K562 (cell line): ENCODE data around the gene UNC119. TPM values are rescaled to one million over a fixed set of nuclear protein-coding genes. Genes with fewer than 3 reads are reported as not detected.

Source experiments
- ATAC-seq: fragments of 200-7000 bp; cut with Tn5 transposase; 3 replicates; pipeline ENCODE4 v1.9.1; 2020; ENCODE audit warnings: moderate library complexity
- BruUV-seq: library from RNA; stranded (reverse); fragments of 400-500 nt; replicated peaks from 2 replicates; lab custom pipeline; 2021; lab: Mats Ljungman, UMichigan
- CTCF ChIA-PET: fragments of 300-600 bp; formaldehyde crosslinking; extraction: SDS; loops from one replicate; lab custom pipeline; 2021; ENCODE audit warnings: low intra/inter-chr PET ratio; lab: Yijun Ruan, JAX
- POLR2A ChIA-PET: fragments of 300-600, 350-650 bp; sonication (Branson Sonifier 250); formaldehyde crosslinking; extraction: SDS; loops from one replicate; lab custom pipeline; 2021; ENCODE audit warnings: antibody characterized with exemption, inconsistent platforms; lab: Yijun Ruan, JAX
- DNase-seq, 4 experiments: peaks; one replicate each; pipeline versions ENCODE4 v3.0.0 to v3.0.0-alpha.2; 2011 to 2018; ENCODE audit warnings: low spot score in 3 of 4, mixed read lengths in 3 of 4; ENCODE audit errors: extremely low read depth in 1 of 4
- FAIRE-seq: peaks from 2 replicates; lab custom pipeline; 2011; peaks lifted over from hg19 to GRCh38; lab: Jason Lieb, UNC
- H2AFZ ChIP-seq: 2 replicates; pipeline ENCODE4 v1.6.0; 2011; ENCODE audit warnings: low read depth, low read length, control low read depth, inconsistent platforms
- H3K27ac ChIP-seq: fragments of 200-600 bp; 3 replicates; pipeline ENCODE4 v1.8.0; 2011; ENCODE audit warnings: low read depth, mild to moderate bottlenecking, control low read depth, inconsistent platforms, low read length, moderate library complexity, mixed read lengths; ENCODE audit errors: extremely low read depth
- H3K27me3 ChIP-seq, 2 experiments: fragments of 300-600 bp in 1 of 2; 2 replicates in 1 of 2; 3 replicates in 1 of 2; pipeline versions ENCODE4 v1.6.0 to v1.8.0; 2011; ENCODE audit warnings: inconsistent platforms in 2 of 2, low read length in 2 of 2, mild to moderate bottlenecking in 1 of 2, mixed read lengths in 1 of 2, moderate library complexity in 1 of 2; ENCODE audit not compliant: control insufficient read depth in 2 of 2, insufficient read depth in 2 of 2
- H3K36me3 ChIP-seq: fragments of 300-600 bp; 3 replicates; pipeline ENCODE4 v1.8.0; 2011; ENCODE audit warnings: mild to moderate bottlenecking, low read length, inconsistent platforms; ENCODE audit not compliant: control insufficient read depth, insufficient read depth
- H3K4me1 ChIP-seq, 2 experiments: fragments of 200-600 bp in 1 of 2; replicated peaks in 1 of 2; 2 replicates in 1 of 2; 3 replicates in 1 of 2; pipeline versions ENCODE4 v1.5.1 to v1.8.0; 2011; ENCODE audit warnings: inconsistent platforms in 2 of 2, low read length in 2 of 2, mild to moderate bottlenecking in 1 of 2, mixed read lengths in 1 of 2, moderate library complexity in 1 of 2; ENCODE audit not compliant: control insufficient read depth in 2 of 2, insufficient read depth in 2 of 2
- H3K4me2 ChIP-seq: 2 replicates; pipeline ENCODE4 v1.6.1; 2011; ENCODE audit warnings: low read length, control low read depth, inconsistent platforms, mixed read lengths; ENCODE audit not compliant: insufficient read depth
- H3K4me3 ChIP-seq: fragments of 200-600 bp; sonication (generic), shearing (Covaris generic); 2 replicates; pipeline ENCODE4 v1.5.1; 2016; ENCODE audit warnings: control low read depth, inconsistent platforms
- H3K79me2 ChIP-seq: fragments of 200-600 bp; 3 replicates; pipeline ENCODE4 v1.8.0; 2011; ENCODE audit warnings: low read length, inconsistent platforms; ENCODE audit not compliant: control insufficient read depth, insufficient read depth
- H3K9ac ChIP-seq, 2 experiments: 2 replicates each; pipeline versions ENCODE4 v1.6.0 to v1.6.1; 2011; ENCODE audit warnings: low read depth in 2 of 2, low read length in 2 of 2, control low read depth in 1 of 2, inconsistent platforms in 1 of 2, mild to moderate bottlenecking in 1 of 2, mixed read lengths in 1 of 2; ENCODE audit not compliant: insufficient read depth in 1 of 2
- H3K9me1 ChIP-seq: one replicate; pipeline ENCODE4 v1.6.0; 2011; ENCODE audit warnings: inconsistent platforms, mild to moderate bottlenecking, low read length, moderate library complexity; ENCODE audit not compliant: control insufficient read depth, insufficient read depth
- H3K9me3 ChIP-seq: replicated peaks from 2 replicates; pipeline ENCODE4 v1.5.1; 2011; ENCODE audit warnings: low read depth, low read length, inconsistent platforms; ENCODE audit not compliant: control insufficient read depth, insufficient read depth
- H4K20me1 ChIP-seq: replicated peaks from 2 replicates; pipeline ENCODE4 v1.6.1; 2011; ENCODE audit warnings: low read length, inconsistent platforms, mixed read lengths; ENCODE audit not compliant: control insufficient read depth, insufficient read depth
- BCOR ChIP-seq: fragments of 450-650 bp; IDR thresholded peaks from 2 replicates; pipeline ENCODE4 v1.6.1; 2016
- NR2C1 ChIP-seq, 2 experiments: fragments of 450-650 bp; IDR thresholded peaks; 2 replicates each; pipeline ENCODE4 v1.6.1; 2017; ENCODE audit warnings: mild to moderate bottlenecking in 2 of 2, antibody characterized with exemption in 1 of 2, inconsistent platforms in 1 of 2, missing compliant biosample characterization in 1 of 2, missing genetic modification characterization in 1 of 2
- RB1 ChIP-seq: fragments of 450-650 bp; IDR thresholded peaks from 2 replicates; pipeline ENCODE4 v1.6.1; 2017; ENCODE audit warnings: low read depth, mild to moderate bottlenecking
- RBM25 ChIP-seq: fragments of 200-400 bp; formaldehyde crosslinking; IDR thresholded peaks from 2 replicates; pipeline ENCODE4 v1.6.1; 2018; ENCODE audit warnings: low read length, low read depth, moderate library complexity; ENCODE audit not compliant: severe bottlenecking
- SMAD2 ChIP-seq: fragments of 150-350 bp; IDR thresholded peaks from 2 replicates; pipeline ENCODE4 v1.6.1; 2014; ENCODE audit warnings: low read depth, mild to moderate bottlenecking, low read length
- SMARCA5 ChIP-seq: fragments of 450-650 bp; IDR thresholded peaks from 2 replicates; pipeline ENCODE4 v1.6.1; 2016
- ZFP36 ChIP-seq: fragments of 150-350 bp; IDR thresholded peaks from 2 replicates; pipeline ENCODE4 v1.6.1; 2018; ENCODE audit warnings: low read length, low read depth; ENCODE audit not compliant: partially characterized antibody
- WGBS: fragments of 100-300 bp; shearing (Covaris generic); methylation state at CpG from one replicate; pipeline ENCODE4 v1.1.6; 2016; ENCODE audit warnings: low coverage, mixed read lengths; ENCODE audit not compliant: insufficient coverage; ENCODE audit errors: missing lambda C conversion rate; 5-methylcytosine and 5-hydroxymethylcytosine counted together
- in situ Hi-C: fragments of 300-500 bp; cut with MboI; formaldehyde crosslinking; loops from 4 replicates; pipeline ENCODE4 v1.15.0; 2018; ENCODE audit warnings: inconsistent platforms, mixed read lengths
- intact Hi-C: fragments of 100-400 bp; cut with micrococcal nuclease; formaldehyde crosslinking; loops from 2 replicates; pipeline ENCODE4 v1.14.2; 2022
- polyA plus RNA-seq, 8 experiments: library from polyadenylated mRNA; depleted of rRNA in 4 of 8; stranded (reverse) in 5 of 8; unstranded in 3 of 8; fragments of >200 nt; fragmentation: Nextera tagmentation in 2 of 8; fragmentation: Illumina TruSeq in 1 of 8; extraction: Ambion mirVana in 2 of 8; extraction: Trizol in 1 of 8; gene quantifications; 2 replicates each; pipeline versions ENCODE4 v1.2.1 to v1.2.3, GENCODE V29; 2011 to 2014; ENCODE audit warnings: inconsistent platforms in 1 of 8, missing spikeins in 1 of 8
- total RNA-seq, 7 experiments: library from RNA; depleted of rRNA in 6 of 7; stranded (reverse); fragments of >200 nt in 6 of 7; fragmentation: Illumina TruSeq in 2 of 7; extraction: Trizol in 2 of 7; gene quantifications; 2 replicates each; pipeline versions ENCODE4 v1.2.1 to v1.2.3, GENCODE V29; 2011 to 2021; ENCODE audit warnings: low replicate concordance in 1 of 7

Gene UNC119
- total and polyA plus RNA-seq, 9 of the 15 experiments (the other 6 are each of a cell fraction or from before 2014, with no cell fraction given): 0.37 to 47.7 (median 16.3) TPM

- ATAC-seq (no peak), FAIRE-seq (no peak)
- WGBS: 0% methylated on average over 10 of the region's 12 CpGs
- no peak overlapping the region for H3K9ac ChIP-seq
- H3K27me3 ChIP-seq: peaks cover 2 to 17% of the 10 kb centered on the region in 2 experiments; a peak in 3 of 5 replicates
- CTCF ChIA-PET: no interaction called here
- intact Hi-C loops: no loop called here
- BruUV-seq: no TSS peak
- TF ChIP-seq SMARCA5 (no peak), RB1 (no peak), ZFP36 (peak; percentile 56), RBM25 (peak; percentile 22), NR2C1 (IDR thresholded peaks at IDR 0.05) (no peak), NR2C1 (tag; IDR thresholded peaks at IDR 0.05) (no peak), SMAD2 (no peak), BCOR (peak; percentile 36; the same call in 1 of the 2 replicates)
- TF ChIP-seq, all 486 proteins: peak for 3
- Histone ChIP-seq H3K27ac (no peak overlapping the region), H3K9me1 (no peaks in the 10 kb centered on the region), H3K4me2 (no peak overlapping the region), H4K20me1 (peaks cover 9% of the 10 kb centered on the region; the same call in 1 of the 2 replicates), H2AFZ (no peak overlapping the region), H3K4me3 (no peak overlapping the region), H3K79me2 (no peaks in the 10 kb centered on the region), H3K4me1 (peaks cover 0 to 18% of the 10 kb centered on the region in 2 experiments; a peak in 2 of 5 replicates), H3K36me3 (no peaks in the 10 kb centered on the region), H3K9me3 (no peaks in the 10 kb centered on the region)
- no peak for DNase-seq
- POLR2A ChIA-PET: no interaction called here
- in situ Hi-C loops: loop anchor here (5.0 kb wide), 1 partner anchor 38 kb away; no protein-coding TSS in a partner anchor
Observed at GRCh38 chr17:28498652-28499363, 53.6 kb downstream of the UNC119 start.
